HEK293T (cell line): ENCODE measurements around the gene TMCO1.
"Not testable (repeated sequence)": the region's sequence is repeated elsewhere in the genome, so short reads cannot be mapped to it uniquely, and the experiment has no call there.

Experiments
- CTCF ChIA-PET: fragments of 350-600 bp; formaldehyde crosslinking; extraction: SDS; loops from one replicate; lab custom pipeline; 2021; ENCODE audit warnings: antibody characterized with exemption, inconsistent platforms; lab: Yijun Ruan, JAX
- POLR2A ChIA-PET: fragments of 350-600 bp; formaldehyde crosslinking; extraction: SDS; loops from one replicate; lab custom pipeline; 2020; ENCODE audit warnings: antibody characterized with exemption, inconsistent platforms; lab: Yijun Ruan, JAX
- DNase-seq: peaks from one replicate; pipeline ENCODE4 v3.0.0; 2012; ENCODE audit warnings: mixed read lengths; ENCODE audit errors: extremely low spot score
- ARNT ChIP-seq: fragments of 450-650 bp; IDR thresholded peaks from 2 replicates; pipeline ENCODE4 v1.6.1; 2017; ENCODE audit warnings: mild to moderate bottlenecking
- BHLHE40 ChIP-seq: fragments of 450-650 bp; IDR thresholded peaks from 2 replicates; pipeline ENCODE4 v1.6.1; 2016; ENCODE audit warnings: mild to moderate bottlenecking, moderate library complexity, borderline replicate concordance
- CTBP1 ChIP-seq: fragments of 450-650 bp; IDR thresholded peaks from 2 replicates; pipeline ENCODE4 v1.6.1; 2016; ENCODE audit warnings: borderline replicate concordance
- ELF4 ChIP-seq: fragments of 450-650 bp; IDR thresholded peaks from 2 replicates; pipeline ENCODE4 v1.6.1; 2017; ENCODE audit warnings: antibody characterized with exemption
- FOXA1 ChIP-seq: fragments of 450-650 bp; IDR thresholded peaks from 2 replicates; pipeline ENCODE4 v1.6.1; 2016; ENCODE audit warnings: mild to moderate bottlenecking
- FOXK2 ChIP-seq: fragments of 450-650 bp; IDR thresholded peaks from 2 replicates; pipeline ENCODE4 v1.6.1; 2016; ENCODE audit warnings: mild to moderate bottlenecking
- FOXM1 ChIP-seq: fragments of 450-650 bp; IDR thresholded peaks from 2 replicates; pipeline ENCODE4 v1.6.1; 2017; ENCODE audit warnings: mild to moderate bottlenecking, borderline replicate concordance
- HDGF ChIP-seq: fragments of 450-650 bp; IDR thresholded peaks from 2 replicates; pipeline ENCODE4 v1.6.1; 2017; ENCODE audit warnings: antibody characterized with exemption, borderline replicate concordance
- L3MBTL2 ChIP-seq: fragments of 450-650 bp; conservative IDR thresholded peaks from 2 replicates; pipeline ENCODE4 v1.6.1; 2016; ENCODE audit warnings: mild to moderate bottlenecking
- LEF1 ChIP-seq: fragments of 450-650 bp; IDR thresholded peaks from 2 replicates; pipeline ENCODE4 v1.6.1; 2017; ENCODE audit warnings: mild to moderate bottlenecking, borderline replicate concordance
- NFRKB ChIP-seq: fragments of 450-650 bp; IDR thresholded peaks from 2 replicates; pipeline ENCODE4 v1.6.1; 2016; ENCODE audit warnings: mild to moderate bottlenecking, moderate library complexity
- PKNOX1 ChIP-seq: fragments of 450-650 bp; IDR thresholded peaks from 2 replicates; pipeline ENCODE4 v1.6.1; 2016
- SP1 ChIP-seq: fragments of 450-650 bp; IDR thresholded peaks from 2 replicates; pipeline ENCODE4 v1.6.1; 2017
- SUZ12 ChIP-seq: fragments of 450-650 bp; IDR thresholded peaks from 2 replicates; pipeline ENCODE4 v1.6.1; 2016; ENCODE audit warnings: mild to moderate bottlenecking
- TARDBP ChIP-seq: fragments of 450-650 bp; IDR thresholded peaks from 2 replicates; pipeline ENCODE4 v1.6.1; 2016
- ZNF384 ChIP-seq: fragments of 450-650 bp; IDR thresholded peaks from 2 replicates; pipeline ENCODE4 v1.6.1; 2016

The TMCO1 gene

GRCh38 chr1:165799387-165799786 is 30.7 kb upstream of the TMCO1 start:
- TF ChIP-seq ZNF384 = no peak
- TF ChIP-seq ARNT = no peak
- no peak for TF ChIP-seq FOXM1
- TF ChIP-seq ELF4 = no peak
- TF ChIP-seq FOXK2 = no peak
- no peak for TF ChIP-seq SUZ12
- no peak for TF ChIP-seq SP1
- no peak for TF ChIP-seq TARDBP
- TF ChIP-seq L3MBTL2 = no peak
- no peak for TF ChIP-seq PKNOX1
- no peak for TF ChIP-seq BHLHE40
- TF ChIP-seq FOXA1 = no peak
- TF ChIP-seq NFRKB = no peak
- no peak for TF ChIP-seq CTBP1
- no peak for TF ChIP-seq HDGF
- no peak for TF ChIP-seq LEF1
- CTCF ChIA-PET = no interaction called here
- POLR2A ChIA-PET = no interaction called here
- DNase-seq = no peak

GRCh38 chr1:165795894-165796293 is 27.2 kb upstream of the TMCO1 start:
- DNase-seq = no peak
- TF ChIP-seq FOXM1 (no peak), BHLHE40 (no peak), ELF4 (no peak), ARNT (no peak), HDGF (no peak), TARDBP (no peak), SP1 (no peak)
- POLR2A ChIA-PET = no interaction called here
- CTCF ChIA-PET = no interaction called here

DNA sequence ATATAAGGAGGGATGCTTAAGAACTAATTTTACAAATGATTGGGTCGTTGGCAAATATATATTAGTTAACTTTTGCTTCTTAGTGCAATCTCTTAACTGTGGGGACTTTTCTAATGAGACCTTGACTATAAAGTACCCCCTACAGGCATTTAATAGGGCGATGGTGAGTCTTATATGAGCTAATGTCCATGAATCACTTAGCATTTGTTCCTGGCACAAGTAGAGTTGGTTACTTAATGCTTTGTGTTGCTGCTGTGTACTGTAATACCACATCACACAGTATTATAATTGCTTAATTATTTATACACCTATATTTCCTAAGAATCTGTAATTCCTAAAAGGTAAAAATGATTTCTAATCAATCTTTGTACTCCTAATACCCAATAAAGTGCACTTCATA is 25.3 kb upstream of the TMCO1 start:
- DNase-seq = no peak
- ChIA-PET POLR2A (interaction anchor here (1.9 kb wide), 1 partner anchor 25 kb away, joined by 4 read pairs; the partner anchor contains the start of gene TMCO1), CTCF (no interaction called here)
- TF ChIP-seq L3MBTL2 (no peak), SP1 (no peak), BHLHE40 (no peak), ZNF384 (no peak), LEF1 (no peak), CTBP1 (no peak), SUZ12 (no peak), ARNT (no peak), FOXM1 (no peak), PKNOX1 (no peak), ELF4 (no peak), TARDBP (no peak), NFRKB (no peak), FOXA1 (no peak), HDGF (no peak), FOXK2 (no peak)

DNA sequence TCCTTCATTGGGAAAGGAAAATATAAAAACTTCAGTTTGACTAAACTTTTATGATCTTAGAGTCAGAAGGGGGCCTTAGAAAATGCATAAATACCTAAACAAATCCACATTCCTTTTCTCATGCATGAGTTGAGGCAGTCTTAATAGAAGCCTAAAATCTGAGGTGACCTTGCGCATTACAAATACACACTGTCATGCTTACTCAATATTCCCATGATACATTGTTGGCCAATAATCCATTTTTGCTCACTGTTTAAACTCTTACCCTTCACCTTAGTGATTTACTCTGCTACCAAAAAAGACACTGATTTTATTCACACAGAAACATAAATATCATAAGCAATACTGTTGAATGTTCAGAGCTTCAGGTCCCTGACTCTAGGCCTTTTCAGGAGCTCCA is 19.1 kb upstream of the TMCO1 start:
- no peak for DNase-seq
- TF ChIP-seq BHLHE40 (no peak), ARNT (no peak), CTBP1 (no peak), HDGF (no peak), SUZ12 (no peak), FOXM1 (no peak), ELF4 (no peak), NFRKB (no peak), LEF1 (no peak), FOXA1 (no peak), PKNOX1 (no peak), FOXK2 (no peak), SP1 (no peak), TARDBP (no peak), ZNF384 (no peak), L3MBTL2 (no peak)
- ChIA-PET POLR2A (no interaction called here), CTCF (no interaction called here)

- POLR2A ChIA-PET, DNase-seq, CTCF ChIA-PET: not testable (repeated sequence)
Measured at GRCh38 chr1:165783519-165783918, 14.9 kb upstream of the TMCO1 start.

DNA sequence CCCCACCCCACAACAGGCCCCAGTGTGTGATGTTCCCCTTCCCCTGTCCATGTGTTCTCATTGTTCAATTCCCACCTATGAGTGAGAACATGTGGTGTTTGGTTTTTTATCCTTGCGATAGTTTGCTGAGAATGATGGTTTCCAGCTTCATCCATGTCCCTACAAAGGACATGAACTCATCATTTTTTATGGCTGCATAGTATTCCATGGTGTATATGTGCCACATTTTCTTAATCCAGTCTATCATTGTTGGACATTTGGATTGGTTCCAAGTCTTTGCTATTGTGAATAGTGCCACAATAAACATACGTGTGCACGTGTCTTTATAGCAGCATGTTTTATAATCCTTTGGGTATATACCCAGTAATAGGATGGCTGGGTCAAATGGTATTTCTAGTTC is 9.5 kb upstream of the TMCO1 start:
- DNase-seq, CTCF ChIA-PET, POLR2A ChIA-PET: not testable (repeated sequence)

DNA sequence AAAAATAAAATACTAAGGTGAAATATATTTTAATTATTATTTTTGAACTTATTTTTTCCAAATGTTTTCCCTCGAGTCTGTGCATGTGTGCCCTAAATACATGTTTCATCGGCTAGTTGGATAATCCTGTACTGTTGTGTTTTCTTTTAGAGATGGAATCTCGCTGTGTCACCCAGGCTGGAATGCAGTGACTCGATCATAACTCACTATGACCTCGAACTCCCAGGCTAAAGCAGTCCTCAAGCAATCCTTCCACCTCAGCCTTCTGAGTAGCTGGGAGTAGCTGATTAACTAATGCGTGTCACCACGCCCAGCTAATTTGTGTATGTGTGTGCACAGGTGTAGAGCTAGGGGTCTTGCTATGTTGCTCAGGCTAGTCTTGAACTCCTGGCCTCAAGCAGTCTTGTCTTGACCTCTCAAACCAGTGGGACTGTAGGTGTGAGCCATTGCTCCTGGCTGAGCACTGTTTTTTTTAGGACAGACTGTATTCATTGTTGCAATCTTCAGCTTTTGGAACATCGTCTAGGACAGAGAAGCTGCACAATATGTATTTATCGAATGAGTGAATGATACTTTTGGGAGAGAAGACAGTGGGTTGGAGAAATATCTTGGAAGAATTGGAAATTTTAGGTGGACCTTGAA is 4.8 kb upstream of the TMCO1 start:
- TF ChIP-seq NFRKB (no peak), LEF1 (no peak), ELF4 (no peak), HDGF (no peak), SP1 (no peak), ARNT (no peak), TARDBP (no peak), FOXM1 (no peak), CTBP1 (no peak), FOXK2 (no peak), ZNF384 (no peak), FOXA1 (no peak)
- CTCF ChIA-PET = no interaction called here
- DNase-seq = no peak
- POLR2A ChIA-PET = no interaction called here
